GM21723 (cell line): ENCODE data around the gene WRAP53.
"Not testable (repeated sequence)": the region's sequence is repeated elsewhere in the genome, so short reads cannot be mapped to it uniquely, and the experiment has no call there.

Source experiments
- ATAC-seq: cut with Tn5 transposase; IDR thresholded peaks from one replicate; pipeline ENCODE4 v1.9.1; 2021; ENCODE audit warnings: mild to moderate bottlenecking, moderate library complexity; ENCODE audit not compliant: unreplicated experiment

Gene WRAP53

GRCh38 chr17:7687908-7688807, at the start of gene WRAP53:
TSS of gene WRAP53 (plus strand) at chr17:7688477. CDS start at chr17:7688649, 172 bp downstream.
- peak; percentile 67 for ATAC-seq

- no peak for ATAC-seq
These were observed 47.5 kb upstream of the WRAP53 start for GRCh38 chr17:7640783-7641182.

GRCh38 chr17:7641635-7642034, 46.6 kb upstream of the WRAP53 start:
- not testable (repeated sequence) for ATAC-seq

GRCh38 chr17:7644775-7645174, 43.5 kb upstream of the WRAP53 start:
- ATAC-seq = no peak

- ATAC-seq = no peak
These were observed 41.8 kb upstream of the WRAP53 start for GRCh38 chr17:7646457-7646856.

- no peak for ATAC-seq
These were observed 41.3 kb upstream of the WRAP53 start for GRCh38 chr17:7647018-7647417.

- no peak for ATAC-seq
These were observed 37.7 kb upstream of the WRAP53 start, which contains the start of gene ATP1B2 for GRCh38 chr17:7650509-7651096. TSS of gene ATP1B2 (plus strand) at chr17:7650926. CDS start at chr17:7651519, 593 bp downstream.

GRCh38 chr17:7651097-7651664, 37.1 kb upstream of the WRAP53 start:
- no peak for ATAC-seq

- no peak for ATAC-seq
These were observed 36.5 kb upstream of the WRAP53 start for GRCh38 chr17:7651665-7652387.

GRCh38 chr17:7652388-7653356, 35.6 kb upstream of the WRAP53 start:
- no peak for ATAC-seq

GRCh38 chr17:7654832-7655540, 33.3 kb upstream of the WRAP53 start:
- ATAC-seq = no peak

GRCh38 chr17:7655541-7655840, 32.8 kb upstream of the WRAP53 start:
- ATAC-seq = no peak

GRCh38 chr17:7656958-7657609, 31.2 kb upstream of the WRAP53 start:
- no peak for ATAC-seq

GRCh38 chr17:7667656-7668406, 20.4 kb upstream of the WRAP53 start:
- ATAC-seq = no peak

- ATAC-seq = no peak
These were observed 19.8 kb upstream of the WRAP53 start for GRCh38 chr17:7668482-7668881.

GRCh38 chr17:7673239-7673638, 15.0 kb upstream of the WRAP53 start:
- ATAC-seq = no peak

- ATAC-seq = no peak
These were observed 13.3 kb upstream of the WRAP53 start for GRCh38 chr17:7674934-7675333.

- ATAC-seq = no peak
These were observed 11.7 kb upstream of the WRAP53 start for GRCh38 chr17:7676533-7676932.
